ENCODE data around the gene DNAH9. TPM values are rescaled to one million over a fixed set of nuclear protein-coding genes. Genes with fewer than 3 reads are reported as not detected.

The DNAH9 gene
- polyA plus RNA-seq, 1 experiment = not detected

GRCh38 chr17:11701911-11702310, 103.6 kb downstream of the DNAH9 start:
- POLR2A ChIA-PET = no interaction called here
- H3K9me3 ChIP-seq (ENCODE audit: control insufficient read depth, insufficient read depth, low read length) = peaks cover 36% of the 10 kb centered on the region
- no peak overlapping the region for H3K27ac ChIP-seq (ENCODE audit: low read depth, low read length)
- no peaks in the 10 kb centered on the region for H3K27me3 ChIP-seq (ENCODE audit: control insufficient read depth, insufficient read depth, low read length)
- CTCF ChIA-PET = no interaction called here
- no peak overlapping the region for H3K4me3 ChIP-seq (ENCODE audit: low read depth, low read length)
- TF ChIP-seq CTCF (IDR thresholded peaks at IDR 0.05; ENCODE audit: low read depth, low read length) = no peak
- DNase-seq (ENCODE audit: low read depth, low spot score) = no peak

- ChIA-PET CTCF (interaction anchor here (0.6 kb wide), 1 partner anchor 1086 kb away, joined by 5 read pairs; no protein-coding TSS in a partner anchor), POLR2A (no interaction called here)
- TF ChIP-seq CTCF (IDR thresholded peaks at IDR 0.05; ENCODE audit: low read depth, low read length) = no peak
- Histone ChIP-seq H3K27ac (ENCODE audit: low read depth, low read length) (no peak overlapping the region), H3K9me3 (ENCODE audit: control insufficient read depth, insufficient read depth, low read length) (peaks cover 34% of the 10 kb centered on the region), H3K4me3 (ENCODE audit: low read depth, low read length) (no peak overlapping the region), H3K27me3 (ENCODE audit: control insufficient read depth, insufficient read depth, low read length) (no peaks in the 10 kb centered on the region)
- DNase-seq (ENCODE audit: low read depth, low spot score) = no peak
These were observed 105.8 kb downstream of the DNAH9 start for GRCh38 chr17:11704041-11704440.

GRCh38 chr17:11705111-11705510, 106.8 kb downstream of the DNAH9 start:
- DNase-seq (ENCODE audit: low read depth, low spot score) = no peak
- no peak overlapping the region for H3K4me3 ChIP-seq (ENCODE audit: low read depth, low read length)
- TF ChIP-seq CTCF (IDR thresholded peaks at IDR 0.05; ENCODE audit: low read depth, low read length) = no peak
- ChIA-PET CTCF (no interaction called here), POLR2A (no interaction called here)
- no peak overlapping the region for H3K27ac ChIP-seq (ENCODE audit: low read depth, low read length)
- H3K27me3 ChIP-seq (ENCODE audit: control insufficient read depth, insufficient read depth, low read length) = no peaks in the 10 kb centered on the region
- H3K9me3 ChIP-seq (ENCODE audit: control insufficient read depth, insufficient read depth, low read length) = peaks cover 27% of the 10 kb centered on the region

- Histone ChIP-seq H3K9me3 (ENCODE audit: control insufficient read depth, insufficient read depth, low read length) (peaks cover 14% of the 10 kb centered on the region), H3K4me3 (ENCODE audit: low read depth, low read length) (no peak overlapping the region), H3K27me3 (ENCODE audit: control insufficient read depth, insufficient read depth, low read length) (no peaks in the 10 kb centered on the region), H3K27ac (ENCODE audit: low read depth, low read length) (no peak overlapping the region)
- CTCF ChIA-PET = no interaction called here
- no peak for TF ChIP-seq CTCF (IDR thresholded peaks at IDR 0.05; ENCODE audit: low read depth, low read length)
- DNase-seq (ENCODE audit: low read depth, low spot score) = no peak
- POLR2A ChIA-PET = no interaction called here
These were observed 109.3 kb downstream of the DNAH9 start for GRCh38 chr17:11707586-11707985.

- H3K4me3 ChIP-seq (ENCODE audit: low read depth, low read length) = no peak overlapping the region
- no peak for TF ChIP-seq CTCF (IDR thresholded peaks at IDR 0.05; ENCODE audit: low read depth, low read length)
- CTCF ChIA-PET = no interaction called here
- H3K27me3 ChIP-seq (ENCODE audit: control insufficient read depth, insufficient read depth, low read length) = no peaks in the 10 kb centered on the region
- DNase-seq (ENCODE audit: low read depth, low spot score) = no peak
- no peak overlapping the region for H3K27ac ChIP-seq (ENCODE audit: low read depth, low read length)
- POLR2A ChIA-PET = no interaction called here
- peaks cover 21% of the 10 kb centered on the region for H3K9me3 ChIP-seq (ENCODE audit: control insufficient read depth, insufficient read depth, low read length)
These were observed 114.2 kb downstream of the DNAH9 start for GRCh38 chr17:11712456-11712855.
